IMR-90 (cell line): ENCODE results near the gene AQP4. TPM values are rescaled to one million over a fixed set of nuclear protein-coding genes. Genes with fewer than 3 reads are reported as not detected.

Source experiments
- ATAC-seq: fragments of 200-7000 bp; cut with Tn5 transposase; 2 replicates; pipeline ENCODE4 v1.9.1; 2020; ENCODE audit warnings: low read depth, mild to moderate bottlenecking, moderate library complexity
- BruUV-seq: library from RNA; stranded (reverse); fragments of 400-500 nt; replicated peaks from 2 replicates; lab custom pipeline; 2021; lab: Mats Ljungman, UMichigan
- CTCF ChIA-PET: fragments of 300-600 bp; formaldehyde crosslinking; extraction: SDS; loops from one replicate; lab custom pipeline; 2021; ENCODE audit warnings: antibody characterized with exemption; lab: Yijun Ruan, JAX
- POLR2A ChIA-PET: fragments of 300-600 bp; sonication (Branson Sonifier 250); formaldehyde crosslinking; loops from one replicate; lab custom pipeline; 2022; ENCODE audit warnings: antibody characterized with exemption; ENCODE audit not compliant: unreplicated experiment; lab: Charles Lee
- DNase-seq: peaks from one replicate; pipeline ENCODE4 v3.0.0; 2013
- H2AFZ ChIP-seq: replicated peaks from 2 replicates; pipeline ENCODE3; 2013; ENCODE audit warnings: low read length, mild to moderate bottlenecking; ENCODE audit not compliant: poor library complexity
- H2AK5ac ChIP-seq: 2 replicates; pipeline ENCODE4 v1.6.1; 2013; ENCODE audit warnings: low read depth, low read length, inconsistent platforms
- H2AK9ac ChIP-seq: replicated peaks from 2 replicates; pipeline ENCODE3; 2013; ENCODE audit warnings: mild to moderate bottlenecking, low read depth, low read length, moderate library complexity; ENCODE audit not compliant: poor library complexity
- H2BK120ac ChIP-seq: 2 replicates; pipeline ENCODE4 v1.6.1; 2013; ENCODE audit warnings: low read depth, low read length, inconsistent platforms
- H2BK15ac ChIP-seq: 3 replicates; pipeline ENCODE4 v1.6.1; 2013; ENCODE audit warnings: low read depth, low read length, inconsistent platforms
- H2BK20ac ChIP-seq: 2 replicates; pipeline ENCODE4 v1.6.1; 2013; ENCODE audit warnings: low read depth, mild to moderate bottlenecking, inconsistent platforms, low read length, moderate library complexity
- H2BK5ac ChIP-seq: 2 replicates; pipeline ENCODE4 v1.6.1; 2013; ENCODE audit warnings: mild to moderate bottlenecking, low read depth, low read length, inconsistent platforms; ENCODE audit not compliant: poor library complexity, severe bottlenecking
- H3K14ac ChIP-seq: replicated peaks from 2 replicates; pipeline ENCODE4 v1.6.1; 2013; ENCODE audit warnings: low read depth, low read length, inconsistent platforms
- H3K18ac ChIP-seq: 2 replicates; pipeline ENCODE4 v1.6.1; 2013; ENCODE audit warnings: low read depth, low read length, control low read depth
- H3K23ac ChIP-seq: 2 replicates; pipeline ENCODE4 v1.6.1; 2013; ENCODE audit warnings: low read depth, low read length, inconsistent platforms
- H3K27ac ChIP-seq: 2 replicates; pipeline ENCODE4 v1.5.1; 2013; ENCODE audit warnings: mild to moderate bottlenecking, control low read depth, low read length; ENCODE audit not compliant: insufficient read depth
- H3K27me3 ChIP-seq: 2 replicates; pipeline ENCODE4 v1.6.1; 2013; ENCODE audit warnings: low read length; ENCODE audit not compliant: control insufficient read depth, insufficient read depth
- H3K36me3 ChIP-seq: 2 replicates; pipeline ENCODE4 v1.6.1; 2013; ENCODE audit warnings: low read length, mixed read lengths; ENCODE audit not compliant: control insufficient read depth, insufficient read depth
- H3K4ac ChIP-seq: 2 replicates; pipeline ENCODE4 v1.6.1; 2013; ENCODE audit warnings: low read depth, low read length, inconsistent platforms
- H3K4me1 ChIP-seq: 2 replicates; pipeline ENCODE4 v1.6.1; 2013; ENCODE audit warnings: low read length, mixed read lengths; ENCODE audit not compliant: control insufficient read depth, insufficient read depth
- H3K4me2 ChIP-seq: 2 replicates; pipeline ENCODE4 v1.6.1; 2013; ENCODE audit warnings: low read depth, mild to moderate bottlenecking, control low read depth, low read length, moderate library complexity
- H3K4me3 ChIP-seq: 2 replicates; pipeline ENCODE4 v1.5.1; 2013; ENCODE audit warnings: low read depth, mild to moderate bottlenecking, control low read depth, low read length, moderate library complexity; ENCODE audit not compliant: insufficient read depth
- H3K56ac ChIP-seq: 2 replicates; pipeline ENCODE4 v1.6.1; 2013; ENCODE audit warnings: low read length, inconsistent platforms; ENCODE audit not compliant: insufficient read depth; ENCODE audit errors: extremely low read depth
- H3K79me1 ChIP-seq, 2 experiments: 2 replicates each; pipeline ENCODE4 v1.6.1; 2013; ENCODE audit warnings: low read length in 2 of 2, inconsistent platforms in 1 of 2, low read depth in 1 of 2
- H3K9ac ChIP-seq: 2 replicates; pipeline ENCODE4 v1.6.1; 2013; ENCODE audit warnings: low read depth, low read length, control low read depth
- H3K9me1 ChIP-seq: 2 replicates; pipeline ENCODE4 v1.6.1; 2013; ENCODE audit warnings: low read length, inconsistent platforms; ENCODE audit not compliant: insufficient read depth
- H3K9me3 ChIP-seq: 2 replicates; pipeline ENCODE4 v1.6.1; 2013; ENCODE audit warnings: low read length; ENCODE audit not compliant: control insufficient read depth, insufficient read depth
- H4K20me1 ChIP-seq: 2 replicates; pipeline ENCODE4 v1.6.1; 2013; ENCODE audit warnings: low read length, inconsistent platforms; ENCODE audit not compliant: insufficient read depth
- H4K5ac ChIP-seq: 2 replicates; pipeline ENCODE4 v1.6.1; 2013; ENCODE audit warnings: mild to moderate bottlenecking, low read depth, low read length, control low read depth
- H4K8ac ChIP-seq, 2 experiments: 2 replicates each; pipeline ENCODE4 v1.6.1; 2013; ENCODE audit warnings: low read depth in 2 of 2, low read length in 2 of 2, control low read depth in 1 of 2, inconsistent platforms in 1 of 2
- H4K91ac ChIP-seq: 2 replicates; pipeline ENCODE4 v1.6.1; 2013; ENCODE audit warnings: low read depth, low read length, inconsistent platforms; ENCODE audit not compliant: insufficient read depth
- BHLHE40 ChIP-seq: fragments of 150-350 bp; IDR thresholded peaks from 2 replicates; pipeline ENCODE4 v1.6.1; 2016; ENCODE audit warnings: mild to moderate bottlenecking, low read depth, low read length
- MAZ ChIP-seq: IDR thresholded peaks from 2 replicates; pipeline ENCODE4 v1.6.1; 2012; ENCODE audit warnings: low read depth, mild to moderate bottlenecking, low read length, improper control_type of control experiment, moderate library complexity, borderline replicate concordance
- WGBS, 2 experiments: methylation state at CpG; one replicate each; pipeline versions ENCODE4 v1.1.5 to v1.1.7; 2013; ENCODE audit warnings: missing lambda C conversion rate in 2 of 2; ENCODE audit not compliant: insufficient read length in 1 of 2; ENCODE audit errors: extremely low coverage in 2 of 2; 5-methylcytosine and 5-hydroxymethylcytosine counted together
- dilution Hi-C: fragments of 300-500 bp; cut with HindIII; formaldehyde crosslinking; loops from one replicate; pipeline ENCODE4 v1.14.3; 2018; ENCODE audit warnings: low sequenced_read_pairs; ENCODE audit not compliant: unreplicated experiment
- in situ Hi-C: fragments of 300-500 bp; cut with MboI; formaldehyde crosslinking; loops from 3 replicates; pipeline ENCODE4 v1.14.3; 2019; ENCODE audit warnings: low sequenced_read_pairs, inconsistent platforms, mixed read lengths
- intact Hi-C: fragments of 100-400 bp; cut with micrococcal nuclease; formaldehyde crosslinking; loops from 2 replicates; pipeline ENCODE4 v1.10.0; 2022
- polyA plus RNA-seq, 3 experiments: library from polyadenylated mRNA; depleted of rRNA; stranded (reverse); fragments of >200 nt; gene quantifications; 2 replicates each; pipeline ENCODE4 v1.2.3, GENCODE V29; 2012; ENCODE audit warnings: low replicate concordance in 1 of 3
- total RNA-seq: library from RNA; depleted of rRNA; stranded (reverse); fragments of >200 nt; gene quantifications from 2 replicates; pipeline ENCODE4 v1.2.3, GENCODE V29; 2012

The AQP4 gene
- total and polyA plus RNA-seq, 2 of the 4 experiments (the other 2 are of a cell fraction) = not detected

GRCh38 chr18:26832302-26832701, 33.2 kb downstream of the AQP4 start:
- no peak overlapping the region for H3K4me2 ChIP-seq
- no peak overlapping the region for H4K91ac ChIP-seq
- intact Hi-C loops (no loop called here), dilution Hi-C loops (no loop called here), in situ Hi-C loops (no loop called here)
- ChIA-PET POLR2A (no interaction called here), CTCF (no interaction called here)
- no peak overlapping the region for H2AK9ac ChIP-seq
- no peak overlapping the region for H2AFZ ChIP-seq
- H3K9ac ChIP-seq = no peak overlapping the region
- H3K9me3 ChIP-seq = peaks cover 10% of the 10 kb centered on the region
- no peak overlapping the region for H2BK120ac ChIP-seq
- H3K79me1 ChIP-seq = no peaks in the 10 kb centered on the region
- no peaks in the 10 kb centered on the region for H3K36me3 ChIP-seq
- H4K20me1 ChIP-seq = no peaks in the 10 kb centered on the region
- no peak overlapping the region for H3K4ac ChIP-seq
- H4K5ac ChIP-seq = no peak overlapping the region
- H3K23ac ChIP-seq = no peak overlapping the region
- DNase-seq (no peak), ATAC-seq (no peak)
- BruUV-seq = no TSS peak
- H2AK5ac ChIP-seq = no peak overlapping the region
- H3K9me1 ChIP-seq = no peaks in the 10 kb centered on the region
- no peak overlapping the region for H3K4me3 ChIP-seq
- WGBS, 2 experiments = no CpG with 5 or more reads among the region's 11 CpGs
- no peak overlapping the region for H2BK5ac ChIP-seq
- no peaks in the 10 kb centered on the region for H3K27me3 ChIP-seq
- no peak overlapping the region for H3K18ac ChIP-seq
- H3K27ac ChIP-seq = no peak overlapping the region
- H4K8ac ChIP-seq = no peak overlapping the region
- no peak overlapping the region for H2BK15ac ChIP-seq
- TF ChIP-seq BHLHE40 (no peak), MAZ (no peak)
- no peaks in the 10 kb centered on the region for H3K4me1 ChIP-seq
- H3K14ac ChIP-seq = no peak overlapping the region
- H3K56ac ChIP-seq = no peak overlapping the region
- H2BK20ac ChIP-seq = no peak overlapping the region
